HG03135 (cell line): ENCODE data around the gene ZNF778.

Experiments used
- ATAC-seq: cut with Tn5 transposase; IDR thresholded peaks from one replicate; pipeline ENCODE4 v1.9.1; 2021; ENCODE audit warnings: mild to moderate bottlenecking, moderate library complexity; ENCODE audit not compliant: unreplicated experiment

Gene ZNF778

GRCh38 chr16:89273741-89274472 is 56.4 kb downstream of the ZNF778 start:
- ATAC-seq: no peak

DNA sequence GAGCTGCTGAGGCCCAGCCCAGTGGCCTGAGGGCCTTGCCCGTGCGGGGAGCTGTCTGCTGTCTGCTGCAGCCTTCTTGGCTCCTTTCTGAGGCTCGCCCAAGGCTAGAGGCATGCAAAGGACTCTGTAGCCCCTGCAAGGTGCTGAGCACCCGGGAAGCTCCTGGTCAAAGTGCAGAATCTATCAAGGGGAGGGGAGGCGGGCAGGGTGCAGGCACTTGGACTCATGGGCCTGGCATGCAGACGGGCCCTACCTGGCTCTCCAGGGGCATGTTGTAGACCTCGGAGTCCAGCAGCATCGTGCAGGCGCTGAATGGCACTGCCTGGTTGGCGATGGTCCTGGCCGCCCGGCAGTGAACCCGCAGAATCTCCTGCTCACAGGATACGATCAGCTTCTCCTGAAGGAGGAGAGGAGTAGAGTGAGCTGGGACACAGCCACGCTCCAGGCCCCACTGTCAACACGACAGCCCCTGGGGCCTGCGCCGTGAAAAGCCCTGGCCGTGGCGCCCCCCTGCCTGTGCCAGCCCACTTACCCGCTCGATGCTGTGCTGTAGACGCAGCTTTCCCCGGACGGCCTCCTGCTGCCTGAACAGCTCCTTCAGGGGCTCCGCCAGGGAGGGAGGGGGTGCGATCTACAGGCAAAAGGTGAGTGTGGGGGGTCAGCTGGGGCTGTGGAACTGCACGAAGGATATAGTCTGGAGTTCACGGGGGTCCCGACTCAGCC is 57.2 kb downstream of the ZNF778 start:
- no peak for ATAC-seq

DNA sequence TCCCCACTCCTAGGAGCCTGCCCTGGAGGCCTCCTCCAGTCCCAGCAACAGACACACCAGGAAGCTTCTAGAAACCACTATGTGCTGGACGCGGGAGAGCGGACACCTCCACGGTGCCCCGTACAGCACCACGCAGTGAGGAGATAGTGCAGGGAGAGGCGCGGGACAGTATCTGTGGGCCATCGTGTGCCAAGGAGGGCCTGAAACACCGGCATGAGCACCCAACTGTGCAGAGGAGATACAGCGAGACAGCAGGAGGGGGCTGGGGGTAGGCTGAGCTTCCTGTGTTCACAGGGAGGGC is 57.7 kb downstream of the ZNF778 start:
- ATAC-seq: no peak

- ATAC-seq: no peak
Measured at GRCh38 chr16:89275837-89276720, 58.6 kb downstream of the ZNF778 start.

DNA sequence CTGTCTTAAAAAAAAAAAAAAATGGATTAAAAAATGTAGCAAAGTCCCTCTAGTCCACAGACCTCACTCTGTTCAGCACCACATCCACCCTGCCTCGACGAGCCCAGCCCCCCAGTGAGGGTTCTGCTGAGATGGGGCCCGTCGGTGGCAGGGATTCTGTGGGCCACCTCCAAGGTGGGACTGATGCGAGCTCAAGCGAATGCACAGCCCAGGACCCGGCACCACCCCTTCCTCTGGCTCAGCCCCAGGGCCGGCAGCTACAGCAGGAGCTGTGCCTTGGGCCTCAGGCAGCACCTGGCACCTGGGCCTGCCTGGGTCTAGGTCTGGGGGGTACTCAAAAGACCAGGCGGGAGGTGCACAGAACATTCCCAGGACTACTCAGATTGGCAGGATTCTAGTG is 59.5 kb downstream of the ZNF778 start:
- ATAC-seq: no peak

DNA sequence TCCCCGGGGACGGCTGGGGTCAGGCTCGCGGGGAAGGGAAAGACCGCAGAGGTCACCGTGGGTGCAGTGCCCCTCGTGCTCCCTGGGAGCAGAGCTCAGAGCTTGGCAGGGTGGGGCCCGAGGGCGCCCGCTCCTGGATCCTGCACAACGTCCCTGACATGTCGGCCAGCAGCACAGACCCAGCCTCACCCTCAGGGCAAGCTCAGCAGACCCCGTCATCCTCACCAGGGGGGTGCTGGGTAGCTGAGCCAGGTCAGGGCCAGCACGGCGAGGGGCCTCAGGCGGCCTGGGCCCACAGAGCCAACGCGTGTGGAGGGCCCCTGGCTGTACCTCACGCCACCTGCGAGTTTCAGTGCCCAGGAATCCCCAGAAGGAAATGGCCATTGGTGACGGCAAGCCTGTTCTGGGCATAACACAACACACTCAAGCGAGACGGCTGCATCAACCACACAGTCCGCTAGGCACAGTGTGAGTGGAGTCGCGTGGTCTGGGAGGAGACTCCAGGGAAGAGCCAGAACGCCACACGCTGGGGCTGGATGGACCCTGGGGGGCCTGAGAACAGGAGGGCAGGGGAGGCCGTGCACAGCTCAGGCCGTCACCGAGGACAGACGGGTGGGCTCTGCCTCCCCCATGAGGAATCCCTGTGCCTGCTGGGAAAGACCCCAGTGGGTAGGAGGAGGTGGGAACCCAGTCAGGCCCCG is 60.3 kb downstream of the ZNF778 start:
- no peak for ATAC-seq

DNA sequence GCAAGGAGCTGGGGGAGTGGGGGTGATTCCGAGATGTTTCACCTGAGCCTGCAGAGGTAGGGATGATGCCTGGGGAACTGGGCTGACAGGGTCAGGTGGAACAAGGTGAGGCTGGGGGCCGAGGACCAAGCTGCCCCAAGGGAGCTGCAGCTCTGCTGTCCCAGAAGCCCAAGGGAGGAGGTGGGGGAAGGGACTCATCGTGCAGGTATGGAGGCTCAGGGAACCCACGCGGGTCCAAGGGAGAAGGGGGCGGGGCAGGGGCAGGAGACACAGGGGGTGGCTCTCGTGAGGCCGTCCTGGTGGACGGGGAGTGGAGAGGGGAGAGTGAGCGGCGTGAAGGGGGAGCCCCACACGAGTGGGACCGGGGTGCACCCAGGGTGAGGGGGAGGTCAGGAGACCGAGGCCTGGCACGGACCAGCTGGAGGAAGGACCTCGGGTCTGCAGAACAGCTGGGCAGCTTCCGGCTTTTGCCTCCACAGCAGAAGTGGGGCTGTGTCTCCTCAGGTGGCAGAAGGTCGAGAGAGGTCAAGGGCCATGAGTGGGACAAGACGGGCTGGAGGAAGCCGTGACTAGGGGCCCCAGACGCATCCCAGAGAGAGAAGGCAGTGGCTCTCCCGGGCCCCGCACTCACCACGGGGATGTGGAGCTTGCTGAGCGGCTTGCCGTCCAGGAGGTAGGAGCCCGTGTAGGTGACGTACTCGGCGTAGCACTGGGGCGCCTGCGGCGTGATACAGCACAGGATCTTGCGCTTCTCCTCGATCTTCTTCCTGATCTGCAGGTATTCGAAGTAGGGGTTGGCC is 61.1 kb downstream of the ZNF778 start:
- no peak for ATAC-seq

GRCh38 chr16:89279666-89280481 is 62.4 kb downstream of the ZNF778 start:
- ATAC-seq: no peak

DNA sequence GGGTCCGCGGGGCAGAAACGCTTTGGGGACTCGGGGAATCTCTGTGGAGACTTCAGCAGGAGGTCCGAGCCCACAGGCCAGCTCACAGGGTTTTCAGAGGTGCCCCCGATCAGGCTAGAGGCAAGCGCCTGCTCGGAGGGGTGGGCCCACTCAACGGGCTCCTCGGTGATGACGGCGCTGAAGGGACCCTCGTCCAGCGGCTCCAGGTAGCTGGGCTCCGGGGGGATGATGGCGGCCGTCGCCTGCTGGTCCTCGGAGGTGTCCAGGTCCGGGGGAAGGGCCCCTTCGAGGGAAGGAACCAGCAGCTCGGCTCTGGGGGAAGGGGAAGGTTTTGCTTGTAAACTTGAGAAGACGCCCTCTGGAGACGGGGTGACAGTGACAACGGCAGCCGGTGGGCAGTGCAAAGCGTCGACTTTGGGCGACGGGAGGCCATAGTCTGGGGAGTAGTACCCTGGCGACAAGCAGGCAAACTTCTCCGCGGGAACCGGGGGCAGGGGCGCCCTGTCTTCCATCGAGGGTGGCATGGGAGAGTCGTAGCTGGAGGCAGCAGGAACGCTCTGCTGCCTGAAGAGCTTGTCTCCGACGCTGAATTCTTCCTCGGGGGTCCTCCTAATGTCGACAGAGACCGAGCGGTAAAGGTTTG is 63.2 kb downstream of the ZNF778 start:
- ATAC-seq: no peak

GRCh38 chr16:89281189-89281577 is 63.7 kb downstream of the ZNF778 start:
- no peak for ATAC-seq

GRCh38 chr16:89281829-89282228 is 64.3 kb downstream of the ZNF778 start:
- no peak for ATAC-seq

GRCh38 chr16:89282523-89282922 is 65.0 kb downstream of the ZNF778 start:
- no peak for ATAC-seq

GRCh38 chr16:89283449-89283848 is 65.9 kb downstream of the ZNF778 start:
- ATAC-seq: no peak

DNA sequence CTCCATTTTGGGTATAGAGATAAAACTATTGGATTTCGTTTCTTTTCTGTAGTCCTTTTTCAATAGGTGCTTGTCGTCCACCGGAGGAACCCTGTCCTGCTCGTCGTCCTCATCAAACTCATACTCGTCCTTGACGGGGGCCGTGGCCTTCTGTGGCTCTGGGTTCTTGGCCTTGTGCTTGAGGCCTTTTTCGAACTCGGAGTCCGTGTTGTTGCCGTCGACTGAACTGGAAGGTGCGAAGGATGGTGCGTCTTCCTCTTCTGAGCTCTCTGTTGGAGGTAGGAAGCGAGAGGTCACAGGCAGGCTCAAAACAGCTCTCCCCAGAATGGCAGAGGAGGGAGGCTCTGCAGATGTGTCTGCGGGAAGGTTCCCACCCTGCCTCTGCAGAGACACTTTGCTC is 67.9 kb downstream of the ZNF778 start:
- no peak for ATAC-seq

- ATAC-seq: no peak
Measured at GRCh38 chr16:89286096-89286495, 68.6 kb downstream of the ZNF778 start.
